ENCODE measurements around the gene SPECC1L. TPM values are rescaled to one million over a fixed set of nuclear protein-coding genes. Genes with fewer than 3 reads are reported as not detected.

Gene SPECC1L
- total and polyA plus RNA-seq, 10 of the 15 experiments (the other 5 are each of a cell fraction or from before 2014, with no cell fraction given): 1.9 to 40.6 (median 19.1) TPM

DNA sequence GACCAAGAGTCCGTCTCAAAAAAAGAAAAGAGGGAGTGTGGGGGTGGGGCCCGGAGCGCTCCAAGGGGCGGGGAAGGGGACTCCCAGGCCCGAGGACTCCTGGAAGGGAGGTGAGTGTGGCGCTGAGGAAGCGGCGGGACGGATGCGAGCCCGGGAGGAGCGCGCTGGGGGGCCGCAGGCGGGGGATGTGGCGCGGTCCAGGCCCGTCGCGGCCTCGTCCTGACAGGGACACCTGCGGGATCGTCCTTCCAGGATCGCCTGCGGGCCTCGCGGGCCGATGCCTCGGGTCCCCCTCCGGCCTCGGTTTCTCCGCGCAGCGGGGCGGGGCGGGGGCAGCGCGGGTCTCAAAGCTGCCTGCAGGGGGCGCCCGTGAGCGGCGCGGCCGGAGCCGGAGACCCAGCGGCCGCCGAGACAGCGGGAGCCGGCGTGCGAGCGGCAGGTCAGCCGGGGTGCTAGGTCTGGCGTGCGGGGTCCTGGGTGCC is 152.9 kb downstream of the SPECC1L start:
- in situ Hi-C loops (cut with MboI) (no loop called here), intact Hi-C loops (cut with micrococcal nuclease; ENCODE audit: unreplicated experiment) (no loop called here)
- Histone ChIP-seq H3K4me2 (ENCODE audit: control insufficient read depth, insufficient read depth) (peak overlapping the region; percentile 30; the same call in 1 of the 2 replicates), H3K79me2 (ENCODE audit: control insufficient read depth, insufficient read depth, low read length) (peaks cover 36% of the 10 kb centered on the region), H2AFZ (ENCODE audit: control insufficient read depth, low read depth, low read length) (peak overlapping the region; percentile 59), H4K20me1 (ENCODE audit: control insufficient read depth, insufficient read depth) (no peaks in the 10 kb centered on the region), H3K27me3 (replicated peaks in 1 of 2; ENCODE audit: control insufficient read depth in 2 of 2, insufficient read depth in 2 of 2, low read length in 1 of 2) (no peaks in the 10 kb centered on the region), H3K4me3 (peak overlapping the region; percentile 77; the same call in 1 of the 2 replicates), H3K9me3 (replicated peaks; ENCODE audit: control insufficient read depth, insufficient read depth, low read length) (no peaks in the 10 kb centered on the region), H3K4me1 (ENCODE audit: control insufficient read depth, insufficient read depth, low read length) (peaks cover 19% of the 10 kb centered on the region), H3K9ac (ENCODE audit: control insufficient read depth, insufficient read depth, low read length) (no peak overlapping the region), H3K27ac (ENCODE audit: control insufficient read depth, insufficient read depth) (no peak overlapping the region), H3K36me3 (ENCODE audit: control insufficient read depth in 2 of 2, insufficient read depth in 2 of 2, low read length in 1 of 2) (no peaks in the 10 kb centered on the region; a peak in 1 of 4 replicates)
- 1% methylated on average over 27 of the region's 56 CpGs for WGBS (ENCODE audit: insufficient coverage, insufficient replicate concordance, low lambda C conversion rate, missing lambda C conversion rate)
- POLR2A ChIA-PET: interaction anchor here (0.8 to 3.7 kb wide), 2 partner anchors 11 to 80 kb away, joined by 5 to 13 read pairs; no protein-coding TSS in a partner anchor
- FAIRE-seq (no peak), ATAC-seq (peak; percentile 64), DNase-seq (ENCODE audit: low read depth, low spot score) (no peak)
- CTCF ChIA-PET: interaction anchor here (0.6 to 19.9 kb wide), 14 partner anchors 8 to 393 kb away, joined by 3 to 332 read pairs (median 6); no protein-coding TSS in a partner anchor
- SMC1A ChIA-PET (ENCODE audit: uncharacterized antibody, unreplicated experiment): interaction anchor here (0.8 to 8.9 kb wide), 8 partner anchors 13 to 100 kb away, joined by 3 to 48 read pairs (median 4); no protein-coding TSS in a partner anchor
- no TSS peak for BruUV-seq (replicated peaks)
- RAD21 ChIA-PET (ENCODE audit: unreplicated experiment): interaction anchor here (0.7 to 10.4 kb wide), 10 partner anchors 10 to 99 kb away, joined by 3 to 107 read pairs (median 4); no protein-coding TSS in a partner anchor
- TF ChIP-seq, protein P1, sequence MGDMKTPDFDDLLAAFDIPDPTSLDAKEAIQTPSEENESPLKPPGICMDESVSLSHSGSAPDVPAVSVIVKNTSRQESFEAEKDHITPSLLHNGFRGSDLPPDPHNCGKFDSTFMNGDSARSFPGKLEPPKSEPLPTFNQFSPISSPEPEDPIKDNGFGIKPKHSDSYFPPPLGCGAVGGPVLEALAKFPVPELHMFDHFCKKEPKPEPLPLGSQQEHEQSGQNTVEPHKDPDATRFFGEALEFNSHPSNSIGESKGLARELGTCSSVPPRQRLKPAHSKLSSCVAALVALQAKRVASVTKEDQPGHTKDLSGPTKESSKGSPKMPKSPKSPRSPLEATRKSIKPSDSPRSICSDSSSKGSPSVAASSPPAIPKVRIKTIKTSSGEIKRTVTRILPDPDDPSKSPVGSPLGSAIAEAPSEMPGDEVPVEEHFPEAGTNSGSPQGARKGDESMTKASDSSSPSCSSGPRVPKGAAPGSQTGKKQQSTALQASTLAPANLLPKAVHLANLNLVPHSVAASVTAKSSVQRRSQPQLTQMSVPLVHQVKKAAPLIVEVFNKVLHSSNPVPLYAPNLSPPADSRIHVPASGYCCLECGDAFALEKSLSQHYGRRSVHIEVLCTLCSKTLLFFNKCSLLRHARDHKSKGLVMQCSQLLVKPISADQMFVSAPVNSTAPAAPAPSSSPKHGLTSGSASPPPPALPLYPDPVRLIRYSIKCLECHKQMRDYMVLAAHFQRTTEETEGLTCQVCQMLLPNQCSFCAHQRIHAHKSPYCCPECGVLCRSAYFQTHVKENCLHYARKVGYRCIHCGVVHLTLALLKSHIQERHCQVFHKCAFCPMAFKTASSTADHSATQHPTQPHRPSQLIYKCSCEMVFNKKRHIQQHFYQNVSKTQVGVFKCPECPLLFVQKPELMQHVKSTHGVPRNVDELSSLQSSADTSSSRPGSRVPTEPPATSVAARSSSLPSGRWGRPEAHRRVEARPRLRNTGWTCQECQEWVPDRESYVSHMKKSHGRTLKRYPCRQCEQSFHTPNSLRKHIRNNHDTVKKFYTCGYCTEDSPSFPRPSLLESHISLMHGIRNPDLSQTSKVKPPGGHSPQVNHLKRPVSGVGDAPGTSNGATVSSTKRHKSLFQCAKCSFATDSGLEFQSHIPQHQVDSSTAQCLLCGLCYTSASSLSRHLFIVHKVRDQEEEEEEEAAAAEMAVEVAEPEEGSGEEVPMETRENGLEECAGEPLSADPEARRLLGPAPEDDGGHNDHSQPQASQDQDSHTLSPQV (IDR thresholded peaks at IDR 0.05): 0 out of 2 replicates have a peak, but pooled peaks have one; percentile 77
- TF ChIP-seq ZNF24 (IDR thresholded peaks at IDR 0.05): 0 out of 2 replicates have a peak, but pooled peaks have one; percentile 38
- TF ChIP-seq CHD4 (IDR thresholded peaks at IDR 0.05): no peak
- peak in 1 of 2 experiments; percentile 60; a peak in 2 of 3 replicates for TF ChIP-seq EGR1 (IDR thresholded peaks at IDR 0.05; ENCODE audit: borderline replicate concordance in 1 of 2, low read depth in 2 of 2, low read length in 2 of 2)
- TF ChIP-seq NR2C1 (IDR thresholded peaks at IDR 0.05): 0 out of 2 replicates have a peak, but pooled peaks have one; percentile 19
- TF ChIP-seq, protein P2, sequence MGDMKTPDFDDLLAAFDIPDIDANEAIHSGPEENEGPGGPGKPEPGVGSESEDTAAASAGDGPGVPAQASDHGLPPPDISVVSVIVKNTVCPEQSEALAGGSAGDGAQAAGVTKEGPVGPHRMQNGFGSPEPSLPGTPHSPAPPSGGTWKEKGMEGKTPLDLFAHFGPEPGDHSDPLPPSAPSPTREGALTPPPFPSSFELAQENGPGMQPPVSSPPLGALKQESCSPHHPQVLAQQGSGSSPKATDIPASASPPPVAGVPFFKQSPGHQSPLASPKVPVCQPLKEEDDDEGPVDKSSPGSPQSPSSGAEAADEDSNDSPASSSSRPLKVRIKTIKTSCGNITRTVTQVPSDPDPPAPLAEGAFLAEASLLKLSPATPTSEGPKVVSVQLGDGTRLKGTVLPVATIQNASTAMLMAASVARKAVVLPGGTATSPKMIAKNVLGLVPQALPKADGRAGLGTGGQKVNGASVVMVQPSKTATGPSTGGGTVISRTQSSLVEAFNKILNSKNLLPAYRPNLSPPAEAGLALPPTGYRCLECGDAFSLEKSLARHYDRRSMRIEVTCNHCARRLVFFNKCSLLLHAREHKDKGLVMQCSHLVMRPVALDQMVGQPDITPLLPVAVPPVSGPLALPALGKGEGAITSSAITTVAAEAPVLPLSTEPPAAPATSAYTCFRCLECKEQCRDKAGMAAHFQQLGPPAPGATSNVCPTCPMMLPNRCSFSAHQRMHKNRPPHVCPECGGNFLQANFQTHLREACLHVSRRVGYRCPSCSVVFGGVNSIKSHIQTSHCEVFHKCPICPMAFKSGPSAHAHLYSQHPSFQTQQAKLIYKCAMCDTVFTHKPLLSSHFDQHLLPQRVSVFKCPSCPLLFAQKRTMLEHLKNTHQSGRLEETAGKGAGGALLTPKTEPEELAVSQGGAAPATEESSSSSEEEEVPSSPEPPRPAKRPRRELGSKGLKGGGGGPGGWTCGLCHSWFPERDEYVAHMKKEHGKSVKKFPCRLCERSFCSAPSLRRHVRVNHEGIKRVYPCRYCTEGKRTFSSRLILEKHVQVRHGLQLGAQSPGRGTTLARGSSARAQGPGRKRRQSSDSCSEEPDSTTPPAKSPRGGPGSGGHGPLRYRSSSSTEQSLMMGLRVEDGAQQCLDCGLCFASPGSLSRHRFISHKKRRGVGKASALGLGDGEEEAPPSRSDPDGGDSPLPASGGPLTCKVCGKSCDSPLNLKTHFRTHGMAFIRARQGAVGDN (IDR thresholded peaks at IDR 0.05): 0 out of 2 replicates have a peak, but pooled peaks have one; percentile 20
- TF ChIP-seq SRF (IDR thresholded peaks at IDR 0.05; ENCODE audit: low read depth in 2 of 2, low read length in 2 of 2): no peak
- peak; percentile 93 for TF ChIP-seq SMARCA5 (IDR thresholded peaks at IDR 0.05)
- TF ChIP-seq, protein P3, sequence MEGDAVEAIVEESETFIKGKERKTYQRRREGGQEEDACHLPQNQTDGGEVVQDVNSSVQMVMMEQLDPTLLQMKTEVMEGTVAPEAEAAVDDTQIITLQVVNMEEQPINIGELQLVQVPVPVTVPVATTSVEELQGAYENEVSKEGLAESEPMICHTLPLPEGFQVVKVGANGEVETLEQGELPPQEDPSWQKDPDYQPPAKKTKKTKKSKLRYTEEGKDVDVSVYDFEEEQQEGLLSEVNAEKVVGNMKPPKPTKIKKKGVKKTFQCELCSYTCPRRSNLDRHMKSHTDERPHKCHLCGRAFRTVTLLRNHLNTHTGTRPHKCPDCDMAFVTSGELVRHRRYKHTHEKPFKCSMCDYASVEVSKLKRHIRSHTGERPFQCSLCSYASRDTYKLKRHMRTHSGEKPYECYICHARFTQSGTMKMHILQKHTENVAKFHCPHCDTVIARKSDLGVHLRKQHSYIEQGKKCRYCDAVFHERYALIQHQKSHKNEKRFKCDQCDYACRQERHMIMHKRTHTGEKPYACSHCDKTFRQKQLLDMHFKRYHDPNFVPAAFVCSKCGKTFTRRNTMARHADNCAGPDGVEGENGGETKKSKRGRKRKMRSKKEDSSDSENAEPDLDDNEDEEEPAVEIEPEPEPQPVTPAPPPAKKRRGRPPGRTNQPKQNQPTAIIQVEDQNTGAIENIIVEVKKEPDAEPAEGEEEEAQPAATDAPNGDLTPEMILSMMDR (IDR thresholded peaks at IDR 0.05 in 2 of 3, conservative IDR thresholded peaks at IDR 0.05 in 1 of 3; ENCODE audit: control insufficient read depth in 2 of 3, extremely low read depth in 1 of 3, insufficient read depth in 1 of 3, low read depth in 3 of 3, low read length in 3 of 3): peak; percentile 62 to 86 (median 69); a peak in 5 of 6 replicates
- no peak for TF ChIP-seq RUNX3 (IDR thresholded peaks at IDR 0.05; ENCODE audit: low read length)
- no peak for TF ChIP-seq TCF3 (IDR thresholded peaks at IDR 0.05; ENCODE audit: borderline replicate concordance, insufficient read depth, low read depth, low read length)
- TF ChIP-seq RAD21 (IDR thresholded peaks at IDR 0.05; ENCODE audit: insufficient read depth, low read depth, low read length): peak; percentile 73
- TF ChIP-seq NR2F1 (conservative IDR thresholded peaks at IDR 0.05): peak; percentile 52
